Body of pancreas (tissue), 4 donors: ENCODE measurements around the gene LRFN5. TPM values are rescaled to one million over a fixed set of nuclear protein-coding genes. Genes with fewer than 3 reads are reported as not detected.

ENCODE experiments used
- ATAC-seq: fragments of 150-250 bp; one replicate; pipeline ENCODE4 v1.9.1; 2016
- DNase-seq, 4 donors: peaks; one replicate each; pipeline ENCODE4 v3.0.0-alpha.2; 2019
- H3K27ac ChIP-seq, 4 donors: fragments of 200-600 bp; sonication (generic); 1 replicate in 3 of 4; 2 replicates in 1 of 4; pipeline versions ENCODE4 v1.5.1 to v1.6.1; 2016 to 2019; ENCODE audit warnings: mild to moderate bottlenecking in 1 of 4, mixed read lengths in 1 of 4, moderate library complexity in 1 of 4
- H3K27me3 ChIP-seq, 2 donors: fragments of 200-600 bp; sonication (generic); one replicate each; pipeline ENCODE4 v1.6.0; 2016; ENCODE audit warnings: mild to moderate bottlenecking in 1 of 2
- H3K36me3 ChIP-seq, 2 donors: fragments of 200-600 bp; sonication (generic); replicated peaks in 1 of 2; 2 replicates each; pipeline ENCODE4 v1.5.1; 2016; ENCODE audit warnings: low read depth in 2 of 2; ENCODE audit not compliant: insufficient read depth in 1 of 2
- H3K4me1 ChIP-seq: fragments of 200-600 bp; sonication (generic); one replicate; pipeline ENCODE4 v1.6.0; 2016
- H3K4me3 ChIP-seq, 2 donors: fragments of 200-600 bp; sonication (generic); 1 replicate in 1 of 2; 2 replicates in 1 of 2; pipeline ENCODE4 v1.5.1; 2016 to 2019
- H3K9me3 ChIP-seq, 3 donors: fragments of 200-600 bp; sonication (generic); 1 replicate in 2 of 3; 2 replicates in 1 of 3; pipeline ENCODE4 v1.5.1; 2016
- POLR2A ChIP-seq, 3 donors: fragments of 450-650 bp; IDR thresholded peaks; one replicate each; pipeline ENCODE4 v1.6.1; 2016; ENCODE audit warnings: antibody characterized with exemption in 3 of 3, mild to moderate bottlenecking in 2 of 3
- WGBS, 2 donors: methylation state at CpG; one replicate each; pipeline ENCODE4 v1.1.5; 2017; 5-methylcytosine and 5-hydroxymethylcytosine counted together
- intact Hi-C: fragments of 100-400 bp; cut with DNase I; formaldehyde crosslinking; loops from one replicate; pipeline ENCODE4 v1.15.1; 2023
- total RNA-seq, 2 donors: library from RNA; depleted of rRNA; stranded (reverse); fragments of >200 nt; gene quantifications; one replicate each; pipeline ENCODE4 v1.1.0, GENCODE V29; 2016
- TF ChIP-seq, protein P1 (sequence below), 7 experiments: fragments of 450-650 bp in 4 of 7; fragments of 200-600 bp in 3 of 7; sonication (generic) in 3 of 7; IDR thresholded peaks; one replicate each; pipeline ENCODE4 v1.5.1; 2016 to 2019; ENCODE audit warnings: antibody characterized with exemption in 7 of 7

LRFN5 gene
- total RNA-seq, 2 donors from 2014 or later = 0.52 to 4.9 TPM

DNA sequence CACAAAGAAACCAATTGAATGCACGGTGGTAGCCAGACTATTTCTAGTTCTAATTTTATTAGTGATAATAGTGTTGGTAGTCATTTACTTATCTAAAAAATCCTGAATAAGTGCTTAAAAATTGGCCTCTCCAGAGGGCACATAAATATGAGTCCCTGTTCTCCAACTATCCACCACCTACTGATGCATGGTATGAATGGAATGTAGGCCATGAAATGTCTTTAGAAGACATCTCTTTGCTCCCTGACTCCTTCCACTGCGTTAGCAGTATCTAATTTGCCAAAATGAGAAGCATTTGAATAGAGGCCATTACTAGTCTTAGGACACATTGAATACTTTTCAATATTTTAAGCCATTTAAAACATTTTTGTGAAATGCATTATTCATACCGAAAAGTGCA, 261.7 kb downstream of the LRFN5 start:
- Histone ChIP-seq H3K27ac (no peak overlapping the region), H3K4me1 (no peaks in the 10 kb centered on the region), H3K36me3 (no peaks in the 10 kb centered on the region), H3K27me3 (no peaks in the 10 kb centered on the region), H3K4me3 (no peak overlapping the region), H3K9me3 (no peaks in the 10 kb centered on the region)
- WGBS, 2 donors = 52 to 60% methylated on average over 3 of the region's 3 CpGs
- ATAC-seq (no peak), DNase-seq (no peak)
- TF ChIP-seq, protein P1, sequence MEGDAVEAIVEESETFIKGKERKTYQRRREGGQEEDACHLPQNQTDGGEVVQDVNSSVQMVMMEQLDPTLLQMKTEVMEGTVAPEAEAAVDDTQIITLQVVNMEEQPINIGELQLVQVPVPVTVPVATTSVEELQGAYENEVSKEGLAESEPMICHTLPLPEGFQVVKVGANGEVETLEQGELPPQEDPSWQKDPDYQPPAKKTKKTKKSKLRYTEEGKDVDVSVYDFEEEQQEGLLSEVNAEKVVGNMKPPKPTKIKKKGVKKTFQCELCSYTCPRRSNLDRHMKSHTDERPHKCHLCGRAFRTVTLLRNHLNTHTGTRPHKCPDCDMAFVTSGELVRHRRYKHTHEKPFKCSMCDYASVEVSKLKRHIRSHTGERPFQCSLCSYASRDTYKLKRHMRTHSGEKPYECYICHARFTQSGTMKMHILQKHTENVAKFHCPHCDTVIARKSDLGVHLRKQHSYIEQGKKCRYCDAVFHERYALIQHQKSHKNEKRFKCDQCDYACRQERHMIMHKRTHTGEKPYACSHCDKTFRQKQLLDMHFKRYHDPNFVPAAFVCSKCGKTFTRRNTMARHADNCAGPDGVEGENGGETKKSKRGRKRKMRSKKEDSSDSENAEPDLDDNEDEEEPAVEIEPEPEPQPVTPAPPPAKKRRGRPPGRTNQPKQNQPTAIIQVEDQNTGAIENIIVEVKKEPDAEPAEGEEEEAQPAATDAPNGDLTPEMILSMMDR (IDR thresholded peaks at IDR 0.05) = no peak
- TF ChIP-seq POLR2A (IDR thresholded peaks at IDR 0.05) = no peak
- intact Hi-C loops = no loop called here

DNA sequence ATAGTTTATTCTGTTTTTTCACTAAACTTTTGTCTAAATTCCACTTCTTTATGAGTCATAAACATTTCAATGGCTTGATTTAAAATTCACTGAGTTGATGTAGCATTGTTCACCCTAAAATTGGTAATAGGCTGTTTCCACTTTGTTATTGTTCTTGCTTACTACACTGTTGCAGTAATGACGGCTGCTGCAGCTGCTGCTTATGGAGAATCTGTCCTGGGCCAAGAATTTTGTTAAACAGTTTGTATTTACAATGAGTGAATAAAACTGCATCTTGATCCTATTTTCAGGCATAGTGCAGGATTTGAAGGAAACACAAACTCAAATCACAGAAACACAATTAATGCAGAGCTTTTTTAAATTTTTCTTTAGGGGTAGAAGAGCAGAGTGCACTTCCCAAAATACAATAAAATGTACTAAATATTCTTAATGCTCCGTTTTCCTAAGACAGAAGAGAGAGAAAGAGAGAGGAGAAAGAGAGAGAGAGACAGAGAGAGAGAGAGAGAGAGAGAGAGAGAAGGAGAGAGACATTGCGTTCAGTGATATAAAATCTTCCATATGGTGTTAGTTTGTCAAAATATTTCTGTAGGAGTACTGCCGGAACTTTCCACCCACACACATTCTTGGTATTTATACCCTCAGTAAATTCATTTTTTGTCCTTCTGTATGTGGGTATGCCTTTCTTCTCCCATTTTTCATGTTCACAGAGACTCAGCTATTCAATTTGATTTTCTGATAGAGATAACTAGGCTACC, 266.4 kb downstream of the LRFN5 start:
- no peaks in the 10 kb centered on the region for H3K27me3 ChIP-seq
- no peaks in the 10 kb centered on the region for H3K36me3 ChIP-seq
- TF ChIP-seq POLR2A (IDR thresholded peaks at IDR 0.05) = no peak
- TF ChIP-seq, protein P1 (IDR thresholded peaks at IDR 0.05) = no peak
- DNase-seq = no peak
- 50 to 62% methylated on average over 4 of the region's 4 CpGs for WGBS, 2 donors
- ATAC-seq = no peak
- intact Hi-C loops = no loop called here
- H3K4me3 ChIP-seq = no peak overlapping the region
- H3K27ac ChIP-seq = no peak overlapping the region
- H3K9me3 ChIP-seq = no peaks in the 10 kb centered on the region
- no peaks in the 10 kb centered on the region for H3K4me1 ChIP-seq

DNA sequence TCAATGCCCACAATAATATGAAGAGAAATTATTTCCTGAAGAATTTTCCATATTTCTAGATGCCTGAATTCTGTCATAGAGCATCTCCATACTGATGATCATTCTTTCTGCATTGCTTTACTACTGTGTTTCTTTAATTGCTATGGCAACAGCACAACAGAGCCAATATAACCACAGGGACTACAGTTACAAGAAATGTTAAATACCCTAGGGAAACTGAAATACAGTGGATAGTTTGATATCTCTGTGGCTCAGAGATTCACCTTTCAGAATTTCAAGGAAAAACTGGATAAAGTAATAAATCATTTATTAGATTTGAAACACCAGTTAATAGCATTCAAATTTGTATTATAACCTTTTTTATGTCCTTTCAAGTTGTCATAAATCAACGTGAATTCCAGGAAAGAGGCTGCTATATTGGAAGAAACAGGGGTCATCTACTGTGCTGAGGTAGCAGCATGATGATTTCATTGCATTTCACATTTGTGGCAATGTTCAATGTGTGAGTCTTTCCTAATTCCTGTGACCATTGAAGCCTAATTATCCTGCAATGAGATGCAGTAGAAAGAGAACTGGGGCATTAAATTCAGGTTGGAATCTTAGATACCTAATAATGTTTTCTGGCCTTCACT, 267.1 kb downstream of the LRFN5 start:
- TF ChIP-seq, protein P1 (IDR thresholded peaks at IDR 0.05) = no peak
- no peak for TF ChIP-seq POLR2A (IDR thresholded peaks at IDR 0.05)

DNA sequence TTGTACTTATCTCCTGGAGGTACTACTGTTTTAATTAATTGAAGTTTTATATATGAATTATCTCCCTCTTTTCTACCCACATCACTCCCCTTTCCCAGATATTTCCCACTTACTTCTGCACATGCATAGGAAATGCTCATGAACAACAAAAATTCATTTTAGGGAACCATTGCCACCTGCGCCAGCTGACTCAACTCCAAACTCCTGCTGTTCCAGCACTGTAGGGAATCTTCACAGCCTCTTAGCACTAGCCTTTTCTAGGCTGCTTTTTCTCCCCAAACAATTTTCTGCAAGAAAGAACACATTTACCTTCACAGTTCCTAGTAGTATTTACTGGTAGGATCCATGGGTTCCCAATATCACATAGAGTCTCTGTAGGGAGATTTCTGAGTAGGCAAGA, 268.4 kb downstream of the LRFN5 start:
- 81 to 85% methylated on average over 1 of the region's 1 CpG for WGBS, 2 donors
- TF ChIP-seq, protein P1 (IDR thresholded peaks at IDR 0.05) = no peak
- TF ChIP-seq POLR2A (IDR thresholded peaks at IDR 0.05) = no peak
- no peak for DNase-seq
- Histone ChIP-seq H3K27ac (no peak overlapping the region), H3K4me1 (no peaks in the 10 kb centered on the region), H3K36me3 (no peaks in the 10 kb centered on the region), H3K27me3 (no peaks in the 10 kb centered on the region), H3K4me3 (no peak overlapping the region), H3K9me3 (no peaks in the 10 kb centered on the region)
- intact Hi-C loops = no loop called here
- no peak for ATAC-seq

More for the DNA sequence above, 267.1 kb downstream of the LRFN5 start:
- Histone ChIP-seq H3K9me3 (no peaks in the 10 kb centered on the region), H3K27ac (no peak overlapping the region), H3K27me3 (no peaks in the 10 kb centered on the region), H3K4me1 (no peaks in the 10 kb centered on the region), H3K4me3 (no peak overlapping the region), H3K36me3 (no peaks in the 10 kb centered on the region)
- no peak for ATAC-seq
- intact Hi-C loops = no loop called here
- 19 to 37% methylated on average over 1 of the region's 1 CpG for WGBS, 2 donors
- DNase-seq = no peak
